Fibroblast of mammary gland (primary cell): ENCODE results near the gene PDE6A.

Source experiments
- DNase-seq: peaks from one replicate; pipeline ENCODE4 v3.0.0-alpha.2; 2010; ENCODE audit warnings: low read depth
- H3K4me3 ChIP-seq: 2 replicates; pipeline ENCODE4 v1.5.1; 2011; ENCODE audit warnings: low read depth, mild to moderate bottlenecking, low read length, moderate library complexity; ENCODE audit not compliant: control insufficient read depth
- TF ChIP-seq, protein P1 (sequence below): conservative IDR thresholded peaks from 2 replicates; pipeline ENCODE4 v1.5.1; 2011; ENCODE audit warnings: low read depth, low read length, inconsistent platforms; ENCODE audit not compliant: control insufficient read depth, insufficient read depth

PDE6A gene

DNA sequence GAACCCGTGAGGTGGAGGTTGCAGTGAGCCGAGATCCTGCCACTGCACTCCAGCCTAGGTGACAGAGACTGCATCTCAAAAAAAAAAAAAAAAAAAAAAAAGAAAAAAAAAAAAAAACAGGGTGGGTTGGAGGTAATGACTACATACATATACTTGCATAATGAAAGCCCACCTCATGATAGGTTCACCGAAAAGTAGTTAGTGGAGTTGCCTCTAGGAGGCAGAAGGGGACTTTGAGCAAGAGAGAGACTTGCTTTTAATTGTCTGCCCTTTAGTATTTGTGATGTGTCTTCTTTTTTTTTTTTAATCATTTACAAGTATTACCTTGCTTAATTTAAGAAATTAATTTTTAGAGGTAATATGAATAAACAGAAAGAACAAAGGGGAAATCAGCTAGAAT lies 114.6 kb downstream of the PDE6A start:
- H3K4me3 ChIP-seq, result no peak overlapping the region
- TF ChIP-seq, protein P1, sequence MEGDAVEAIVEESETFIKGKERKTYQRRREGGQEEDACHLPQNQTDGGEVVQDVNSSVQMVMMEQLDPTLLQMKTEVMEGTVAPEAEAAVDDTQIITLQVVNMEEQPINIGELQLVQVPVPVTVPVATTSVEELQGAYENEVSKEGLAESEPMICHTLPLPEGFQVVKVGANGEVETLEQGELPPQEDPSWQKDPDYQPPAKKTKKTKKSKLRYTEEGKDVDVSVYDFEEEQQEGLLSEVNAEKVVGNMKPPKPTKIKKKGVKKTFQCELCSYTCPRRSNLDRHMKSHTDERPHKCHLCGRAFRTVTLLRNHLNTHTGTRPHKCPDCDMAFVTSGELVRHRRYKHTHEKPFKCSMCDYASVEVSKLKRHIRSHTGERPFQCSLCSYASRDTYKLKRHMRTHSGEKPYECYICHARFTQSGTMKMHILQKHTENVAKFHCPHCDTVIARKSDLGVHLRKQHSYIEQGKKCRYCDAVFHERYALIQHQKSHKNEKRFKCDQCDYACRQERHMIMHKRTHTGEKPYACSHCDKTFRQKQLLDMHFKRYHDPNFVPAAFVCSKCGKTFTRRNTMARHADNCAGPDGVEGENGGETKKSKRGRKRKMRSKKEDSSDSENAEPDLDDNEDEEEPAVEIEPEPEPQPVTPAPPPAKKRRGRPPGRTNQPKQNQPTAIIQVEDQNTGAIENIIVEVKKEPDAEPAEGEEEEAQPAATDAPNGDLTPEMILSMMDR, result peak; percentile 33
- peak; percentile 22 for DNase-seq

DNA sequence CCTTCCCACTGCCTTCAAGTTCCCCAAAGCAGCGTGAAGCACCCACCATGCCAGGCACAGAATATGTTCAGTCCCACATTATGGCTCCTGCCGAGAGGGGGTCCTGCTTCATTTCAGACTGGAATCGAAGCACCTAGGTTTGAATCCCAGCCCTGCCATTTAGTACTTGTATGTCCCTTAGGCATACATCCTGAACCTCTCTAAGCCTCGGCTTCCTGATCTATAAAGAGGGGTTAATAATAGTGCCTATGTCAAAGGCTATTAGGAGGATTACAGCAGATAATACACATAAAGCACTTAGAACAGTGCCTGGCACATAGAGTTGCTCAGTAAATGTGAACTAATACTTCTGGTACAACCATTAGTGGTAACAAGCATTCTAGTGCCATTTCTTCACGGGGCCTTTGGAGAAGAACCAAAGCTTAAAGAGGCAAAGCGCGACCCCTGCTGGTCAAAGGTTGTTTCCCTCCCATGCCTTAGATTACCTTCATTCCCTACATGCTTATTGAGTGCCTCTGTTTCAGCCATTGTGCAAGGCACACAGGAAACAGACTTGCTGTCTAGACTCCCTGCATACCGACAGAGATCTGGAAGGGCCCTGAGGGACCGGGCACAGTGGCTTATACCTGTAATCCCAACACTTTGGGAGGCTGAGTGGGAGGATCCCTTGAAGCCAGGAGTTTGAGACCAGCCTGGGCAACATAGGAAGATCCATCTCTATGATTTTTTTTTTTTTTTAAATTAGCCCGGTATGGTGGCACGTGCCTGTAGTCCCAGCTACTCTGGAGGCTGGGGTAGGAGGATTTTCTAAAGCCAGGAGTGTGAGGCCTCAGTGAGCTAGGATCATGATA lies 116.2 kb downstream of the PDE6A start:
- TF ChIP-seq, protein P1, result peak; percentile 93
- peak; percentile 93 for DNase-seq
- H3K4me3 ChIP-seq, result no peak overlapping the region

DNA sequence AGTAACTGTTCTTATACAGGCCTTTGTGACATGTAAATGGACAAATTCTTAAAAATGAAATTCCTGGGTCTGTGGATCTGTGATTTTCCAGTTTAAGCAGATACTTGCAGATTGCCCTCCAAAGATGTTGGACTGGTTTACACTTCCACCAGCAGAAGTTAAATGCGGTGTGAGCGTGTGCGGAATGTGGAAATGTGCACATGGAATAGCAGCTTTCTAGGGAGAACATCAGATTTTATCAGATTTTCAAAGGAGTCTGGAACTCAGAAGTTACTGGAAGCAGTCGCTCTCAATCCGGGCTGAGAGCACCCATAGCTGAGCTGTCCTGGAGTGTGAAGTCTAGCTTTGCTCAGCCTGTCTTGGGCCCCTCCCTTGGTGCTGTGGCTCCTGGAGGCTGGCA lies 117.0 kb downstream of the PDE6A start:
- no peak for DNase-seq
- TF ChIP-seq, protein P1, result no peak
- H3K4me3 ChIP-seq, result no peak overlapping the region

DNA sequence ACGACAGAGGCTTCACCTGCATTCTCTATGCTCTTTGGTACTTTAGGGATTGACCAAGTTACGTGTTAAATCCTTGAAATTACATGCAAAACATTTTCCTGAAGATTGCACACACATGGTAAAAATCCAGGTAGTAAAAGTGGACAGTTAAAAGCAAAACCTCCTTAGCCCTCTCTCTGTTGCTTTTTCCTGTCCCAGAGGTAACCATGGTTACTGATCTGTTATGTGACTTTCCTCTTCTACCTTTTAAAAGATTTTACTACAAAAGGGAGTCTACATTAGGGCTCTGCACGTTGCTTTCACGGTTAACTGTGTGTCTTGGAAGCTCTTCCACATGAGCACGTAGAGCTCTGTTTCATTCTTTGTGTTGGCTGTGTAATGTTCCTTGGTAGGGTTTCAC lies 117.5 kb downstream of the PDE6A start:
- no peak overlapping the region for H3K4me3 ChIP-seq
- DNase-seq, result no peak
- TF ChIP-seq, protein P1, result no peak

DNA sequence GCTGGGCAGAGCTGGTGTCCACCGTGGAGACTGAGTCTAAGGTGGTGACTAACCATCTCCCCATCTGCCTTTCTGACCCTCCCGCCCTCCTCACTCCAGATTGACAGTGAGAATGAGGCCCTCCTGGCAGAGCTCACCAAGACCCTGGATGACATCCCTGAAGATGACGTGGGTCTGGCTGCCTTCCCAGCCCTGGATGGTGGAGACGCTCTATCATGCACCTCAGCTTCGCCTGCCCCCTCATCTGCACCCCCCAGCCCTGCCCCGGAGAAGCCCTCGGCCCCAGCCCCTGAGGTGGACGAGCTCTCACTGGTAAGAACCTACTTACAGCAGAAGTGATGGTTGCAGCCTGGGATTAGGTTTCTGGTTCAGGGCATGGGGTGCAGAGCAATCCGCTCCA lies 118.0 kb downstream of the PDE6A start:
- peak; percentile 65 for DNase-seq
- TF ChIP-seq, protein P1, result no peak

DNA sequence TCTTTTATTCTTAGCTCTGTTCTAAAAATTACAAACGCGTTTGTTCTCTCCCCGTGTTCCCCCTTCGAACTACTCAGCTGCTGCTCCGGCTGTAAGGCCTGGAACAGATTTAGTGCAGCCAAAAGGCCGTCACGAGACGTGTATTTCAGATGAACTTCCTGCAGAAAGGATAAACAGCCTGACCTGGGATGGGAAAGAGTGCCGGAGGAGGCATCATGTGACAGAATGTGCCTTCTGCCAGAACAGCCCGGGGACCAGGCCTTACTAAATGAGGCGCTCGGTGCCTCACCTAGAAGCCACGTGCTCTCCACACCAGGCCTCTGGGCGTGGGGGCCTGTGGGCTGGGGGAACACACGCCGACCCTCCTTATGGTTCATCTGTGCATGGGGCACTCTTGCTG lies 119.7 kb downstream of the PDE6A start:
- TF ChIP-seq, protein P1, result no peak
- DNase-seq, result no peak
- no peak overlapping the region for H3K4me3 ChIP-seq

More for the DNA sequence above, 118.0 kb downstream of the PDE6A start:
- H3K4me3 ChIP-seq, result no peak overlapping the region
